Measurements from ENCODE around the gene ELOA.
"Not testable (repeated sequence)": the region's sequence is repeated elsewhere in the genome, so short reads cannot be mapped to it uniquely, and the experiment has no call there.

ELOA gene

DNA sequence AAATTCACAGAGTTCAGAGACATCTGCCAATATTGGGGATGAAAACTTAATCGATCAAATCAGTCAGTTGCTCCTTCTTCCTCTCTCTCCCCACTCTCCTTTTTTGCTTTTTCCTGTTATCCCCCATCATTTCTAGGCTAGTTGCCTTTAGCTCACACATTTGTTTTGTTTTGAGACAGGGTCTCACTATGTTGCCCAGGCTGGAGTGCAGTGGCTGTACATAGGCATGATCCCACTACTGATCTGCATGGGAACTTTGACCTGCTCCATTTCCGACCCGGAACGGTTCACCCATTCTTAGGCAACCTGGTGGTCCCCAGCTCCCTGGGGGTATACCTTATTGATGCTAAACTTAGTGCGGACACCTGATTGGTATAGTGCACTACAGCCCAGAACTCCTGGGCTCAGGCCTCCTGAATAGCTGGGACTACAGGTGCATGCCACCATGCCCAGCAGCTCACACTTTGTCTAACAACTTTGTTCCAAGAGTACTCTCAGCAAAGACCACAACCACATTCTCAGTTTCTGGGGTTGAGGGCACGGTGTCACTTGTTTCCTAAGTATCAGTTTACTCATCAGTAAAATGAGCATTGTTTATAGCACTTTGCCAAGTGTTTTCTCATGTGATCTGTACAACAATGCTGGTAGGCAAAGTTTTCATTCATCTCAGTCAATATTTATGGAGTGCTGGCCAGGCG is 6.7 kb upstream of the ELOA start:
- DNase-seq = no peak

- DNase-seq = no peak
These were observed 1.7 kb upstream of the ELOA start for GRCh38 chr1:23741609-23742008.

DNA sequence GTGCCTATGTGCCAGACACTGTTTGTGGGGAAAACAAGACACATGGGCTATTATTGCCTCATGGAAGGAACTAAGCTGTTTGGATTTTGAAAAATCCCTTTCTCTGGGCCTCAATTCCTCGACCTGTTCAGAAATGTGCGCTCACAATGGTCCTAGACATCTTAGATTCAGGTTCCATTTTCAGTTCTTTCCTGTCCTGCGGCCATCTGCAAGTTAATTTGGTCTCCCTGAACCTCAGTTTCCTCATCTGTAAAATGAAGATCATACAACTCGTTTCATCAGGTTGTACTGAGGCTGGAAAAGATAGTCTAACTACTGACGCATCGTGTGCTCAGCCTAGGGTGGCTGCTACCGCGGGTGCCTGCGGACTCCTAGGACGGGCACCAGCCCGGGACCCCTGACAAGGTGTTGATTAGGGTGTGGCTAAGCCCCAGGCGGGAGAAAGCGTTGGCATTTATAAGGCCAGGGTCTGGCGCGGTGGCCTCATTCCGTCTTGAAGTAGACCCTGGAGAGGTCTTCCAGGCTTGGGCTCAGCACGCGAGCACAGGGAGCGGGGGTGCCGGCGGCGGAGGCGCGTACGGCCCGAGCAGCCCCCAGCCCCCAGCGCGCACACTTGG is 493 bp upstream of the ELOA start:
- DNase-seq = no peak

DNA sequence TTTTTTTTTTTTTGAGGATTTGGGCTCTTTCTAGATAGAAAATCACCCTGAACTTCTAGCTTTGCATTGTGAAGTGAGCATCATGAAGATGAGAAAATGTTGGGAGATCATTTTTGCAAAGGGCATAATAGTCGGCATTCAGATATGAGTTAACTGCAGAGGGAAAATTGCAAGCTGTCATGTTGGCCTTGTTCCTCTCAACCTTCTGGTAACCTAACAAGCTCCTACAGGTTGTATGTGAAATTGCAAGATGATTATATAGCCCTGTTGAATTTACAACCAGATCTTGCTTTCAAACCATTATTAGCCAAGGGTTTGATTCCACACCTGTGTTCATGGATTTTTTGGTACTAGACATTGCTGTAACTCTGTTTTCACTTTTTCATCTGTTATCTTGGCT is 2.2 kb downstream of the ELOA start:
- DNase-seq = no peak

GRCh38 chr1:23748016-23748415 is 4.7 kb downstream of the ELOA start:
- no peak for DNase-seq

- peak; percentile 8 for DNase-seq
These were observed 8.0 kb downstream of the ELOA start for GRCh38 chr1:23751050-23751814.

- no peak for DNase-seq
These were observed 8.5 kb downstream of the ELOA start for GRCh38 chr1:23751815-23752200.

DNA sequence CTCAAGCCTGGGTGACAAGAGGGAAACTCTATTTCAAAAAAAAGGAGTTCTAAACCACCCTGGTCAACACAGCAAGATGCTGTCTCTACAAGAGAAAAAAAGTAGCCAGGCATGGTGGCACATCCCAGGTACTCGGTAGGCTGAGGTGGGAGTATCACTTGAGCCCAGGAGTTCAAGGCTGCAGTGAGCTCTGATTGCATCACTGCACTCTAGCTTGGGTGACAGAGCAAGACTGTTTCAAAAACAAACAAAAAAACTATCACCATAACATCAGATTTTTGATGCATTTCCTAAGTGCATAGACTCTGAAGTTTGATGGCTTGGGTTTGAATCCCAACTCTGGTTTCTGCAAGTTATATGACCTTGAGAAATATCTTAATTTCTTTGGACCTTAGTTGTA is 9.6 kb downstream of the ELOA start:
- no peak for DNase-seq

GRCh38 chr1:23756676-23757075 is 13.4 kb downstream of the ELOA start:
- no peak for DNase-seq

DNA sequence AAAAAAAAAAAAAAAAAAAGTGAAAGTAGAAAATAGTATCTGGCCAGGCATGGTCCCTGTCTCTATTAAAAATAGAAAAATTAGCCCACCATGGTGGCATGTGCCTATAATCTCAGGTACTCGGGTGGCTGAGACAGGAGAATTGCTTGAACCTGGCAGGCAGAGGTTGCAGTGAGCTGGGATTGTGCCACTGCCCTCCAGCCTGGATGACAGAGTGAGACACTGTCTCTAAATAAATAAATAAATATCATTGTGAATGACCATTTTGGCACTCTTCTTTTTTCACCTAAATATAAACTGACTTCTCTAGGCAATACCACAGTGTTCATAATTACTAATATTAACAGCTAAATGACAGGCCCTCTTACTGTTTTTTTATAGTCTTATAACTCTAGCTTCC is 14.5 kb downstream of the ELOA start:
- DNase-seq = no peak

GRCh38 chr1:23759277-23759676 is 16.0 kb downstream of the ELOA start:
- DNase-seq = no peak

DNA sequence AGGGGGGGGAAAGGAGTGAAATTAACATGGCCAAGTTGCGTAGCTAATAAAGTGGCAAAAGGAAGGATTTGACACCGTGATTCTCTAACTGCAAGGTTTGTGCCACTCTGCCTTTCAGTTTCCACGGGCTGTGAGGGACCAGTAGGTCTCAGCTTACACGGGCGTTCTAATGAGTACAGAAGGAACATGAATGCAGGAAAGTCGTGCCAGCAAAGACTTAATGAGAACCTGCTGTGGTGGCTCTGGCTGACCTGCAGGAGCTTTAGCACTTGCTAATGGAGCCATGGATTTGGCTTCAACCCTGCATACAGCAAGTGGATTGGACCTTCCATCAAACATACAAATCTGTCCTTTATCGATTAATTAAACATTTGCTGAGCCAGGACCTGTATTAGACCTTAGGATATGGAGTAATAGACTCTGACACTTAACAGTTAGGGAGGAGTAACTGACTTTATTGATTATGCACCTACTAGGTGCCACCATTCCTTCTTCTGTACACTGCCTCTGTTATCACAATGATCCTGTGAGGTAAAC is 19.8 kb downstream of the ELOA start:
- no peak for DNase-seq

GRCh38 chr1:23768733-23769132 is 25.5 kb downstream of the ELOA start:
- DNase-seq = no peak

DNA sequence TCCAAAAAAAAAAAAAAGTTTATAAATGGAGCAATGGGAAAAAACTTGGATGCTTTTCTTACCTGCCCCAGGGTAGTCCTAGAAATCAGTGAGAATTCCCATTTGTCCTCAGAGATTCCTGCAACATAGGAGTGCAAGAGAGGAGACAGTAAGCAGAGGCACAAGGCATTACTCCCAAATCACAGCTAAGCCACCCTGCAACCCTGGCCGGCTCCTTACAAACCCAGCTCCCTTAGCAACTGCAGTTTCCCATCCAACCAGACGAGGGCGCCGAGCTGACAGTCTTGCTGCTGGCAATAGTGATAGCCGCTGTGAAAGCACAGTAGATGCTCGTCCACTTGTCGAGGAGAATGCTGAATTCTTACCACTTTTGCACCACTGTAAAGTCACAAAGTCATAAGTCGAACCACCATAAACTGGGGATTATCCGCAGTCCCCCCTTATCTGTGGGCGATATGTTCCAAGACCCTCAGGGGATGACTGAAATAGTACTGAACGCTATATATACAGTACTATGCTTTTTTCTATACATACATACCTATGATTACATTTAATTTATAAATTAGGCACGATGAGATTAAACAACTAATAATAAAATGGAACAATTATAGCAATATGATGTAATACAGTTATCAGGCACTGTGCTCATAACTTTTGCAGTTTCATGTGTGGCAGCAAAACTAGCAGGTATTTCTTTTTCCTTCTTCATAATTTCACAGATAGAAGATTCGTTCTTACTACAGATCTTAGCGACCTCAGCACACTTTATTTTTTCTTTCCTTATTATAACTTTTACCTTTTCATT is 29.0 kb downstream of the ELOA start:
- peak; percentile 87 for DNase-seq

GRCh38 chr1:23772854-23773242 is 29.6 kb downstream of the ELOA start:
- DNase-seq = no peak

DNA sequence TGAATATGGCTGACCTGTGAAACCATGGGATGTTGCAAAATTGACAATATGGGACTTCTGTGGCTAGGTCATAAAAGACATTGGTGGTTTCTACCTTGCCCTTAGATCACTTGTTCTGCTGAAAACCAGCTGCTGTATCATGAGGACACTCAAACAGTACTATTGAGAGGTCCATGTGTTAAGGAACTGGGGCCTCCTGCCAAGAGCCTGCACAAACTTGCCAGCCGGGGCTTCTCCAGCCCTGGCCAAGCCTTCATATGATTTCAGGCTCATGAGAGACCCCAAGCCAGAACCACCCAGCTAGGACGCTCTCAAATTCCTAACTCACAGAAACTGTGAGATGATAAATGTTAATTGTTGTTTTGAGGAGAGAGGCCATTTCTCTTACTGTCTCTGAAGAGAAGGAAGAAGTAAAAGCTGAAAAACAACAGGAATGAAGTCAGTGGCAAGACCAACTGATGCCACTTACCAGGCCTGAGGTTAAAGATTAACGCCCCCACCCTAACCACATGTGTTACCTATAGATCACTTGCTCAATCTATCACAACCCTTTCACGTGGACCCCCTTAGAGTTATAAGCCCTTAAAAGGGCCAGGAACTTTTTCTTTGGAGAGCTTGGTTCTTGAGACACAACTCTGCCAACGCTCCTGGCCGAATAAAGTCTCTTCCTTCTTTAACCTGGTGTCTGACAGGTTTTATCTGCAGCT is 31.1 kb downstream of the ELOA start:
- DNase-seq = no peak

DNA sequence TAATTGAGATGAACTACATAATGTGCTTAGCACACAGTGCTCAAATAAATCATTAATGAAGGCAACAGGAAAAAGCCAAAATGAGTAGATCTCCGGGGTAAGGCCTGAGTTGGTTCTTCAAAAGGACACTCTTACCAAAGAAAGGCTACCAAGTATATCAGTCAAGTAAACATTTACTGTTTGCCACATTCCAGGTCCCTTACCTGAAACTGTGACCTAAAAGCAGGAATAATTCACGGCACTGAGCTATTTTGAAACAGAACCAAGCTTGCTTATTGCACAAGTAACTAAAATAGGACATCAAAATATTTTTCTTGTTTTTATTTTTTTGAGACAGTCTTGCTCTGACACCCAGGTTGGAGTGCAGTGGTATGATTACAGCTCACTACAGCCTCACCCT is 32.9 kb downstream of the ELOA start:
- no peak for DNase-seq

DNA sequence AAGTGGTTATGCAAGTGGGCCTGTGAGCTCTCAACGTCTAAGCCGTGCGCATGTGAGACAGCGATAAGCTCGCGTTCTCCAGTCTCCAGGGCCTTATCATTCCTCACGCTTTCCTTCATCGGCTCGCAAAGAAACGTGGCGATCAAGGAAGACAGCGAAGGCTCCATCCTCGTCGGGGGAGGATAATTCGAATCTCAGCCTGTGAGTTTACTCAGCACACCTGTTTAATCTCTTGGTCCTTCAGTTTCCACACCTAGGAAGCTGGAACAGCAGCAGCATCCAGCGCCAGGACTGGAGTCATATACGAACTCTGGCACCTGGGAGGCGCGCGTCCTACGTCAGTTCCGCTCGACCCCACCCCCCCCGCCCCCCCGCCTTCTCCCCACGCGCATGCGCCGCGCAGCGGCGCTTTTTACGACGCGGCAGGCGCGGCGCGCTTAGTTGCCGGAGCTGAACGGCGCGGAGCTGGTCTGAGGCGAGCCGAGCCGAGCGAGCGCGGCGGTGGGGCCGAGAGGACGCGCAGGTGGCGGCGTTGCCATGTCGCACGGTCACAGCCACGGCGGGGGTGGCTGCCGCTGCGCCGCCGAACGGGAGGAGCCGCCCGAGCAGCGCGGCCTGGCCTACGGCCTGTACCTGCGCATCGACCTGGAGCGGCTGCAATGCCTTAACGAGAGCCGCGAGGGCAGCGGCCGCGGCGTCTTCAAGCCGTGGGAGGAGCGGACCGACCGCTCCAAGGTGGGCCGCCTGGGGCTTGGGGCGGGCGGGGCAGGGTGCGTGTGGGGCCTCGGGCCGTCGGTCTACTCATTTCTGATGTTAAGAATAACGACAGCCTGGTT is 34.9 kb downstream of the ELOA start, which contains the start of gene PITHD1:
TSS of gene PITHD1 (plus strand) at position 440 of the 836 bp plus-strand sequence. CDS start at position 538, 98 bp downstream.
- DNase-seq = peak; percentile 70

- DNase-seq = no peak
These were observed 36.6 kb downstream of the ELOA start for GRCh38 chr1:23779826-23780371.

- DNase-seq = not testable (repeated sequence)
These were observed 39.9 kb downstream of the ELOA start for GRCh38 chr1:23783141-23783540.

DNA sequence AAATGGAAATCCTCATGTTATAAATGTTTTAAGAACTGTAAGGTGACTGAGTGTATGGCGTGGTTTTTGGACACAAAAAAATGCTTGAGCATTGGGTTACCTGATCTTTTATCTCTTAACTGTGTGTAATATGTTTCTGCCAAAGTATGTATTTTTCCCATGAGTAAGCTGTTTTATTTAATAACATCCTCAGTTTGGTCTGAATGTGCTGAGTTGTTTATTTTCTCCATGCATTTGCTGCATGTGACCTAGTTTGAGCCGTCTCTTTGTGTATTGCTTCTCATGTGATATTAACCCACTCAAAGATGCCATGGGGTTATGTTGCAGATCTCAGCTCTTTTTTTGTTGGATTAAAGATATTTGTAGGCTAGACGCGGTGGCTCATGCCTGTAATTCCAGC is 41.6 kb downstream of the ELOA start:
- no peak for DNase-seq
